ENCODE measurements around the gene GALNT17. TPM values are rescaled to one million over a fixed set of nuclear protein-coding genes. Genes with fewer than 3 reads are reported as not detected.

Gene GALNT17
- total RNA-seq, 6 donors from 2014 or later, result 5.3 to 26.2 (median 10.1) TPM

DNA sequence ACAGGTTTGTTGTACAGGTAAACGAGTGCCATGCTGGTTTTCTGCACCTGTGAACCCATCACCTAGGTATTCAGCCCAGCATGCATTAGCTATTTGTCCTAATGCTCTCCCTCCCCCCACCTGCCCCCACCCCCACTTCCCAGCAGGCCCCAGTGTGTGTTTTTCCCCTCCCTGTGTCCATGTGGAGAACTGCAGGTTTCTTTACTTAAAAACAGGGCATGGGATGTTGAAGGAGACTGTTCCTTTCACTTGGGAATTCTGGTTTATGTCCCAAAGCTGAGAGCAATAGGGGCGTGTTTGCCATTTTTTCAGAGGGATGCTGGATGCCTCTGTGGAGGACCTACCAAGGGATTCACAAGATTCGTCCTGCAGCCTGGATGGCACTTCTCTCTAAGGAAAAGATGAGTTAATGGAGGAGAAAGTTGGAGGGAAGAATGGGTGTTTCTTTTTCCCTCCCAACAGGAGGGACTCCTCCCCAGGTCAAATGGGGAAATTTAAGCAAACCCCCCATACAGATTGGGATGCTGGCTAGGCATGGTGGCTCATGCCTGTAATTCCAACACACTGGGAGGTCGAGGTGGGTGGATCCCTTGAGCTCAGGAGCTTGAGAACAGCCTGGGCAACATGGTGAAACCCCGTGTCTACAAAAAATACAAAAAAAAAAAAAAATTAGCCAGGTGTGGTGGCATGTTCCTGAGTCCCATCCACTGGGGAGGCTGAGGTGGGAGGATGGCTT is 136.0 kb downstream of the GALNT17 start:
- no peak for ATAC-seq (ENCODE audit: low FRiP score in 2 of 2)
- Histone ChIP-seq H3K27me3 (no peaks in the 10 kb centered on the region), H3K4me3 (no peak overlapping the region), H3K27ac (no peak overlapping the region), H3K36me3 (no peaks in the 10 kb centered on the region), H3K4me1 (peaks cover 0 to 3% (median 0%) of the 10 kb centered on the region in 4 donors), H3K9me3 (peaks cover 0 to 11% (median 6%) of the 10 kb centered on the region in 4 donors)
- 71 to 79% methylated on average over 5 of the region's 5 CpGs for WGBS, 2 donors
- TF ChIP-seq EP300 (IDR thresholded peaks at IDR 0.05) (no peak), POLR2AphosphoS5 (IDR thresholded peaks at IDR 0.05) (no peak), POLR2A (IDR thresholded peaks at IDR 0.05) (no peak)
- TF ChIP-seq, protein P1, sequence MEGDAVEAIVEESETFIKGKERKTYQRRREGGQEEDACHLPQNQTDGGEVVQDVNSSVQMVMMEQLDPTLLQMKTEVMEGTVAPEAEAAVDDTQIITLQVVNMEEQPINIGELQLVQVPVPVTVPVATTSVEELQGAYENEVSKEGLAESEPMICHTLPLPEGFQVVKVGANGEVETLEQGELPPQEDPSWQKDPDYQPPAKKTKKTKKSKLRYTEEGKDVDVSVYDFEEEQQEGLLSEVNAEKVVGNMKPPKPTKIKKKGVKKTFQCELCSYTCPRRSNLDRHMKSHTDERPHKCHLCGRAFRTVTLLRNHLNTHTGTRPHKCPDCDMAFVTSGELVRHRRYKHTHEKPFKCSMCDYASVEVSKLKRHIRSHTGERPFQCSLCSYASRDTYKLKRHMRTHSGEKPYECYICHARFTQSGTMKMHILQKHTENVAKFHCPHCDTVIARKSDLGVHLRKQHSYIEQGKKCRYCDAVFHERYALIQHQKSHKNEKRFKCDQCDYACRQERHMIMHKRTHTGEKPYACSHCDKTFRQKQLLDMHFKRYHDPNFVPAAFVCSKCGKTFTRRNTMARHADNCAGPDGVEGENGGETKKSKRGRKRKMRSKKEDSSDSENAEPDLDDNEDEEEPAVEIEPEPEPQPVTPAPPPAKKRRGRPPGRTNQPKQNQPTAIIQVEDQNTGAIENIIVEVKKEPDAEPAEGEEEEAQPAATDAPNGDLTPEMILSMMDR (IDR thresholded peaks at IDR 0.05), result no peak
- DNase-seq, result no peak

DNA sequence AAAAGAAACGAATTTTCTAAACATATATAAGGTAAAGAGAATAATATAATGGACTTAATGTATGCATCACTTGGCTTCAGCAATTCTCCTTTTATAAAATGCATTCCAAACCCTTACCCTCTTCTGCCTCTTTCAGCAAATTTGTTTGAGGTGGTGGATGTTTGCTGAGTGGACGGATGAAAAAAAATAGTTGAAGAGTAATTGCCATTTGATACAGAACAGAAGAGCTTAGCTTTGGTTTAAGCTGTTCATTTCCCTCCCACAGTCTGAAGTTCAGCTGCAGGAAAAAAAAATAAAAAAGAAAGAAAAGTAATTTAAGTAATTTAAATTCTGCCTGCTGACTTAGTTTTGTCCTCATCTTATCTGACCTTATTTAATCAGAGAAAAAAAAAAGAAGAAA is 138.6 kb downstream of the GALNT17 start:
- WGBS, 2 donors, result 35 to 41% methylated on average over 2 of the region's 2 CpGs

DNA sequence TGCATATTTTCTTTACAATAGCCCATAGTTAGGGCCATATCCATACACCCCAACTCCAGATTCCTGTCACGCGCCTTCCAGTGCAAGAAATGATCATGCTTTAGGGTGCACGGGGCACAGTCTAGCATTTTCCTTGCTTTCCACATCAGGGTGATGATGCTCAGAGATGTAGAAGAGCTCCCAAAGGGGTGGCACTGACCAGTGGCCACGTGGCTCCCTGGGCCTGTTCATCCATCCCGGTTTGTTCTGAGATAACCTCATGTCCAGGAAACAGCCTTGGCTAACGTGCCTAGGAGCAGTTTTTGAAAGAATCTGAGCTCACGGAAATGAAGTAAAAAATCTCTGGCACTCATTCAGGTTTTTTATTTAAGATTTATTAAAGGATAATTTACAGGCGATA is 139.3 kb downstream of the GALNT17 start:
- no peak for ATAC-seq (ENCODE audit: low FRiP score in 2 of 2)
- Histone ChIP-seq H3K4me1 (peaks cover 0 to 3% (median 0%) of the 10 kb centered on the region in 4 donors), H3K36me3 (no peaks in the 10 kb centered on the region), H3K27ac (no peak overlapping the region), H3K4me3 (no peak overlapping the region), H3K27me3 (no peaks in the 10 kb centered on the region), H3K9me3 (peaks cover 0 to under 1% (median under 1%) of the 10 kb centered on the region in 4 donors)
- TF ChIP-seq POLR2A (IDR thresholded peaks at IDR 0.05), result no peak
- TF ChIP-seq EP300 (IDR thresholded peaks at IDR 0.05), result no peak
- TF ChIP-seq, protein P1 (IDR thresholded peaks at IDR 0.05), result no peak
- no peak for TF ChIP-seq POLR2AphosphoS5 (IDR thresholded peaks at IDR 0.05)
- DNase-seq, result no peak
- WGBS, 2 donors, result 63 to 71% methylated on average over 8 of the region's 8 CpGs

More for the DNA sequence above, 138.6 kb downstream of the GALNT17 start:
- DNase-seq (no peak), ATAC-seq (ENCODE audit: low FRiP score in 2 of 2) (no peak)
- Histone ChIP-seq H3K4me1 (peaks cover 0 to 3% (median 0%) of the 10 kb centered on the region in 4 donors), H3K27me3 (no peaks in the 10 kb centered on the region), H3K4me3 (no peak overlapping the region), H3K36me3 (no peaks in the 10 kb centered on the region), H3K27ac (no peak overlapping the region), H3K9me3 (peaks cover 0 to 7% (median 3%) of the 10 kb centered on the region in 4 donors)
- TF ChIP-seq EP300 (IDR thresholded peaks at IDR 0.05) (no peak), POLR2A (IDR thresholded peaks at IDR 0.05) (no peak), POLR2AphosphoS5 (IDR thresholded peaks at IDR 0.05) (no peak)
- TF ChIP-seq, protein P1 (IDR thresholded peaks at IDR 0.05), result no peak

DNA sequence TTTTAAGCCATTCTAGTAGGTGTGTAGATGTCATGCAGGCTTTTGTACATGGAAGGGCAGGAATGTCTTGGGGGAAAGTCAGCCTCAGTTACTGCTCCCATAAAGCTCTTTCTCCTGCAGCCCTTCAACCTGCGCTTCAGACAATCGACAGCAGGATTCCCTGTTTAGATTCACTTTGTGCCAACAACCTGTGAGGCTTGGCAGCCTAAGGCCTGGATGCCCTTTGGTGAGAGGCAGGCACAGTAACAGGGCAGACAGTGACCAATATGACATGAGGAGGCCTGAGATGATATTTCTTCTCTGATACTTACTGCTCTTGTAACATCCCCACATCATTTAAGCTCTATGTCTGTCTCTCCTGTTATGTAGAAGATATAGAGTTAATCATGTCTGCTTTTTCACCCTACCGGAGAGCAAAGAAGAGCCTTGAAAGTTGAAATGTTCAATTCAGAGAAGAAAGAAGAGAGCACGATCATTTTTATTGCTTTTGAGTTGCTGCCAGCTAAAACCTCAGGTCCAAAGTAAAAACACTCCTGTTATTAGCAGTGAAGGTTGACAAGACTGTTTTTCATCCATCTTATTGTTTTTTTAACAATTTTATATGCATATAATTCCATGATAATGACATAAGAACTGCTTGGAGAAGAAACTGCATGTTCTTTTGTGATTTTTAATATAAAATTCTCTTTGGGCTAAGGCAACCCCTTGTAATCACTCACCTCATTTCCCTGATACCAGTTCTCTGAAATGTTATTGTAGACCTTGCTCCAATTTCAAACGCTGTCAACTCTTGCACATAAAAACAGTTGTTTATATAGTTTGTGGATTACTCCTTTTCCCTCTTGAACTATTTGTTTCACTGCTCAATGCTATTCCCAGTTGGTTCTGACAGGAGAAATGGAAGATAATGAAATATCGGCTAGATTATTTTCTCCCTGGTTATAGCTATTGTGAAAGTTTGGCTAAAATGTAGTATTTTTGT is 140.9 kb downstream of the GALNT17 start:
- Histone ChIP-seq H3K27ac (no peak overlapping the region), H3K36me3 (no peaks in the 10 kb centered on the region), H3K27me3 (no peaks in the 10 kb centered on the region), H3K9me3 (no peaks in the 10 kb centered on the region), H3K4me1 (peaks cover 0 to 3% (median 0%) of the 10 kb centered on the region in 4 donors), H3K4me3 (no peak overlapping the region)
- WGBS, 2 donors, result 64 to 67% methylated on average over 6 of the region's 6 CpGs
- DNase-seq (no peak), ATAC-seq (ENCODE audit: low FRiP score in 2 of 2) (no peak)
- no peak for TF ChIP-seq POLR2A (IDR thresholded peaks at IDR 0.05)
- TF ChIP-seq, protein P1 (IDR thresholded peaks at IDR 0.05), result no peak
- TF ChIP-seq EP300 (IDR thresholded peaks at IDR 0.05), result no peak
- no peak for TF ChIP-seq POLR2AphosphoS5 (IDR thresholded peaks at IDR 0.05)

Measured in upper lobe of left lung (tissue), 6 donors.